NCI-H526 treated with DMSO at 0.1 percent for 48 hours (cell line): ENCODE data around the gene PKDCC.

Experiments used
- DNase-seq: peaks from one replicate; lab custom pipeline; 2025; lab: John Stamatoyannopoulos, UW

PKDCC gene

DNA sequence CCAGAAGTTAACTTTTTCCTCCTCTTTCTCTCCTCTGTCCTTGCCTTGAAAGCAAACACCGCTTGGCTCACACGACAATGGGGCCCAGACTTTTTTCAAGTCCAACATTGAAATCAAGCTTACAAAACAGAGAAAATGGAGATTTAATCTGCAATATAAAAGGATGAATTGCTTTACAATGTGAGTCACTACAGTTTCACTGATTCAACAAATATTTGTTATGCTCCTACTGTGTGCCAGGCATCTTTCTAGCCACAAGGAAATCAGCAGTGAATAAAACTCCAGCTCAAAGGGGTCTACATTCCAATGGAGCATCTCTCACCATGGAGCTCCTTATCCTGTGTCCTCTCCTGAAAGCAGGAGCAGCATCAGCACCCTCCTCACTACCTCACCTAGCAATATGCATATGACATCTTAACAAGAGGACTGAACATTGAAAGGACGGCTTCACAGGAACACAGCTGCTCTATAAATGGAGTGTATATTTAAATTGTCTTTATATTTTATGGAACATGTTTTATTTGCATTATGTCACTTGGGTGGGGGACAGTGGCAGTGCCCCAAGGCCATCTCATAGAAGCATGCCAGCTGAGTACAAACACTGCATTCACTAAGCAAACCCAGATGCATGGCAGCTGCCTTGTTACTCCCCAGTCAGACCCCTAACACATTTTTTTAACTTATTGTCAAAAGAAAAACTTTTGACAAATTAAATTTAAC lies 39.5 kb downstream of the PKDCC start:
- no peak for DNase-seq

DNA sequence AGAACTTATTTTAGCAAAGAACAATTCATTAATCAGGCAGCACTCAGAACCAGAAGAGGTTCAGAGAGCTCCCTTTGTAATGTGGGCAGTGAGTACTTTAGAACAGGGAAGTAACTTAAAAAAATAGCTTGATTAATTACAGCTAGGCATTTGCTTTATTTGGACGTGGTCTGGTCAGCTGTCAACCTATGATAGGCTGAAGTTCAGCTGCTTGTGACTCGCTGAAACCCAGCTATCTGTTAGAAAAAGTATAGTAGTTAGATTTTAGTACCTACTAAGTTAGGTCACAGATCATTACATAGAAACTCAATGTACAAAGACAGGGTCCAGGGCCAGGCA lies 40.0 kb downstream of the PKDCC start:
- DNase-seq, result no peak

DNA sequence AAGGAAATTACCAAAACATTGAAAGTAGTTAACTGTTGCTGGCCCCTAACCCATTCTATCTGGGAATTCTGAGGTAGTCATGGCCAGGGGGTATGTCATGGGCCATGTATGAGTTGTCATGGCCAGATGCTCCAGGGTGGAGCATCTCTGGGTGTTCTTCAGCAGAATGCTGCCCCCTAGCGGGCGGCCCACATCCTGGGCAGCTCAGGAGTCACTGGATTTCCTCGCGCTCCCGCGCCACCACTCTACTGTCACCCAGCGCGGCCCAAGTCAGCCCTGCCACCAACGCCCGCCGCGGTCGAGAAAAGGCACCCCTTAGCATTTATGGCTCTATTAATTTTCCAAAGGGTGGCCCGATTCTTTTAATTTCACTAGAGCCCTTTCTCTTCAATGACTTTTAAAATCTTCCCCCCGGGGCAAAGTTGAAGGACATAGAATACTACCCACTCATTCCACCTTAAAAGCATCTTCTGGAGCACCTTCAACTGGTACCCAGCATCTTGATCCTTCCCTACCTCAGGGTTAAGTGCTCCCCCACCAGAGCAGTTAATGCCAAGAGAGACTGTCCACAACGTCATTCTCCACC lies 41.6 kb downstream of the PKDCC start:
- DNase-seq, result peak; percentile 30

- no peak for DNase-seq
These were observed 42.4 kb downstream of the PKDCC start for GRCh38 chr2:42090216-42090615.

DNA sequence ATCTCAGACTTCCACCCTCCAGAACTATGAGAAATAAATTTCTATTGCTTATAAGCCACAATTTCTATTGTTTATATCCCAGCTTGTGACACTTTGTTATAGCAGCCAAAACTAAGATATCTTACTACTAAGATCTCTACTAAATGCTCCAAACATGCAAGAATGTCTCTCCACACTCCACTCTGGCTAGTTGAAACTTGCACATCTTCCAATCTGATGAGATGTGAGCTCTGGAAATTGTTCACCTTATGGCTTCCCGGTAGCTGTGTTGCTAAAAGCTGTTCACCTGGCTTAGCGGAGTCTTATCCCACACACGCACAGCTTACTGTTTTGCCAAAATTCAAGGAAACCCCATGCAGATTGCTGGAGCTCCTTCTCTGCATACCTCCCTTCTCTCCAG lies 43.9 kb downstream of the PKDCC start:
- DNase-seq, result no peak

- no peak for DNase-seq
These were observed 44.5 kb downstream of the PKDCC start for GRCh38 chr2:42092084-42092996.

DNA sequence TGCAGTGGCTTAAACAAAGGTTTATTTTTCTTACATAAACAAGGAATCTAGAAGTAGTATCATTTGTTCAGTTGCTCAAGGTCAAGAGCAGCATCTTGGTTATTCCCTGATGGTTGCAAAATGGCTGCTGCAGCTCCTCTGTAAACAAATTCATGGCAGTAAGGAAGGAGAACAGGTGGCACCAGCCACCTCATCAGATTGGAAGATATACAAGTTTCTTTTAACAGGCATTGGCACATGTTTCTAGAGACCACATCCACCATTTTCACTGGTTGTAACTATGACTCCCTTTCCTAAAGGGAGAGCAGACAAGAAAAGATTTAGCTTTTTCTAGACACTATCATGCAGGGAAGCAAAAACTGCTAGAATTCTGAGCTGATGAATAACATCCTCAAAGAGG lies 46.3 kb downstream of the PKDCC start:
- DNase-seq, result no peak

GRCh38 chr2:42095923-42096408 lies 48.1 kb downstream of the PKDCC start:
- DNase-seq, result peak; percentile 53

- no peak for DNase-seq
These were observed 49.2 kb downstream of the PKDCC start for GRCh38 chr2:42096869-42097591.

- DNase-seq, result no peak
These were observed 51.0 kb downstream of the PKDCC start for GRCh38 chr2:42098571-42099437.

DNA sequence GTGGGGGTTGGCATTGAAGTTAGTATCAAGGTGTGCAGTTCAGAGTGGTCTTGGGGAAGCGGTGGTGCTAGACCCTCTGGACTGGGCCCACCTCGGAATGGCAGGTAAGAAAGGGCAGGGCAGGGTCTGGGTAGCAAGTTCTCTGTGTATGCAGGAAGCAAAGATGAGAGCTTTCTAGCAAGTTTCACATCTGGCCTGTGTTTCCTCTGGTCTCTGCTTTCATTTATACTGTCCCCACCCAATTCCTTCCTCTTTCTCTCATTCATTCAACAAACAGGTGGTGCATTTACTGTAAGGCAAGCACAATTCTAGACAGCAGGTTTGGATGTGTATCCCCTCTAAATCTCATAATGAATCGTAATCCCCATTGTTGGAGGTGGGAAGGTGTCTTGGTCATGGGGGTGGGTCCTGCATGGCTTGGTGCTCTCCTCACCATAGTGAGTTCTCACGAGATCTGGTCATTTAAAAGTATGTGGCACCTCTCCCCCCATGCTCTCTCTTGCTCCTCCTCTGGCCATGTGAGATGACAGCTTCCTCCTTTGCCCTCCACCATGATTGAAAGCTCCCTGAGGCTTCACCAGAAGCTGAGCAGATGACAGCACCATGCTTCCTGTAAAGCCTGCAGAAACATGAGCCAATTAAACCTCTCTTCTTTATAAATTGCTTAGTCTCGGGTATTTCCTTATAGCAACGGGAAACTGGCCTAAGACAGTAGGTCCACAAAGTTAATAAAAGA lies 51.8 kb downstream of the PKDCC start:
- DNase-seq, result no peak

- DNase-seq, result no peak
These were observed 52.9 kb downstream of the PKDCC start for GRCh38 chr2:42100683-42101205.

DNA sequence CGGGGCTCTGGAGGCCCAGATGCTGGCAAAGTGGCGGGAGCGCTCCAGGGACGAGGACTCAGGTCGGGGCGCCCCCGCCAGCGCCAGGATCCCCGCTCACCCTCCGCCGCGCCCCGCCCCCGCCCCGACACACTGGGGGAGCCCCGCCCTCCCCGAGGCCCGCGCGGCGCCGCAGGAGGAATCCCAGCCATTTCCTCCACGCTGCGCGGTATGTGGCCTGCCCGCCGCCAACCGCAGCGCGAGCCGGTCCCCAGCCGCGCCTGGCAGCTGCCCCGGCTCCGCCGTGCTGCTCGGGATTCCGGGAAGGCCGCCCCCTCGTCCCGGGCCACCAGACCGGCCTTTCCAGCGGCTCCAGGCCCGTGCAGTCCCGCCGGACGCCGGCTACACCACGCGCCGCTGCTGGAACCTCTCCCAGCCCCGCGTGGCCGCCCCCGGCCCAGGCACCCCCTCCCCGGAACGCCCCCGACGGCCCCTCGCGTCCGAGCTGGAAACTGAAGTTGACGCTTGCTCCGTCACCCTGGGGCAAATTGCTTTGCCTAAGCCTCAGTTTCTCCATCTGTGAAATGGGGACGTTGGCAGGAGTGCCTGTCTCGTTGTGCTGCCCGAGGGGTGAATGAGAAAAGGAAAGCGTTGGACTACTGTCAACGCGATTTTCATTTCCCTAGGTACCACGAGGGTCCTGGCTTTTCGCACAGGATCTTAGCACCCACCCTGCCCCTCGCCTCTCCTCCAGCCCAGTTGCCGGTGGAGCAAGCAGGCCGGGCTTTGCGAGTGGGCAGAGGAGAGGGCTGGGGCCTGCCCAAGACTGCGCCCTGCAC lies 53.6 kb downstream of the PKDCC start:
- no peak for DNase-seq

GRCh38 chr2:42102024-42102590 lies 54.3 kb downstream of the PKDCC start:
- DNase-seq, result no peak

DNA sequence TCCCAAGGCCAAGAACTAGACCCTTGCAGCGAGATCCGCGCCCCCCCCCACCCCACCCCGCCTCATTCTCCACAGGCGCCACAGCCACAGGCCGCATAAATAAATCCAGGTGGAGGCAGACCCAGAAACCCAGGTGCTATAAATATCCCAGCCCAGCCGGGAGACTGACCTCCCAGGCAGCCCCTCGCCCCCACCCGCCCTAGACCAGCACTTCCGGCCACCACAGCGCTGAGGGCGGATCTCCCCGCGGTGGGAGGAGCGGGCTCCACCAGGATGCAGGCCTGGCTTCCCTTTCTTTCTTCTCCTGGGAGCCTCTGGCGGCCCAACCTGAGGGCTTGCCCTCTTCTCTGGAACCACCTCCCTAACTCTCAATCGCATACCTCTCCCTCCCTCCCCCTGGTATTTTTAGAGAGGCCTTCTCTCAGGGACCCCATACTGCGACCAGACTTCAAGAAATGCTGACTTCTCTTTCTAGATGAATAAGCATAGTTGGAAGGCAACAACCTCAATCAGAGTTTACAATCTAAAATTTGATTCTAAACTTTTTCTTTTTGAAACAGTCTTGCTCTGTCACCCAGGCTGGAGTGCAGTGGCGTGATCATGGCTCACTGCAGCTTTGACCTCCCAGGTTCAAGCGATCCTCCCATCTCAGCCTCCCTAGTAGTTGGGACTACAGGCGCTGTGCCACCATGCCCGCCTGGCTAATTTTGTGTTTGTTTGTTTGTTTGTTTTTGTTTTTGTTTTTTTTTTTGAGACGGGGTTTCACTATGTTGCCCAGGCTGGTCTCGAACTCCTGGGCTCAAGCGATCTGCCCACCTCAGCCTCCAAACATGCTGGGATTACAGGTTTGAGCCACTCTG lies 55.0 kb downstream of the PKDCC start:
- DNase-seq, result no peak

DNA sequence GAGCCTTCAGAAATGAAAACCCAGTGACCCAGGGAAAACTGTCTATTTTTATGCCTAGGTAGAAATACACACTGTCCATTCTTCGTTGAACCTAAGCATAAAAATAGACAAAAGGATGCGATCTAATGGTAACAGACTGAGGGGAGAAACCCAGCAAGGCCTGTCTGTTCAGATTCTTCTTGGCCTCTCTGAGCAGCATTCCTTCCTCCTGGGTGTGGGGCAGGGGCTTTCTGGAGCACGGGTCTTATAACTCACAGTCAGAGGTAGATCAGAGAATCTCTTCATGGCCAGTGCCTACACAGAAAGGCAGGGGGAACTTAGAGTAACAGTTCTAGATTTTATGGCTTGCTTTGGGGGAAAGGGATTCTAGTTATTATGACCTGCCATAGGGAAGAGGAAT lies 56.0 kb downstream of the PKDCC start:
- DNase-seq, result no peak

GRCh38 chr2:42104621-42105020 lies 56.8 kb downstream of the PKDCC start:
- DNase-seq, result no peak
